Kidney epithelial cell (primary cell): ENCODE data around the gene ESRRA. TPM values are rescaled to one million over a fixed set of nuclear protein-coding genes. Genes with fewer than 3 reads are reported as not detected.

Experiments
- DNase-seq: peaks from one replicate; pipeline ENCODE4 v3.0.0-alpha.2; 2010; ENCODE audit warnings: low read depth
- H3K27me3 ChIP-seq: 2 replicates; pipeline ENCODE4 v1.6.0; 2011; ENCODE audit warnings: low read length; ENCODE audit not compliant: control insufficient read depth, insufficient read depth
- H3K36me3 ChIP-seq: 2 replicates; pipeline ENCODE4 v1.5.1; 2011; ENCODE audit warnings: low read length; ENCODE audit not compliant: control insufficient read depth, insufficient read depth
- H3K4me3 ChIP-seq: 2 replicates; pipeline ENCODE4 v1.5.1; 2011; ENCODE audit warnings: low read depth, mild to moderate bottlenecking, control low read depth, low read length
- CTCF ChIP-seq: IDR thresholded peaks from 2 replicates; pipeline ENCODE4 v1.5.1; 2011; ENCODE audit warnings: mild to moderate bottlenecking, moderate library complexity, low read length, control low read depth, inconsistent platforms; ENCODE audit not compliant: insufficient read depth, poor library complexity, severe bottlenecking
- total RNA-seq: library from RNA; depleted of rRNA; stranded (reverse); fragments of >200 nt; gene quantifications from 2 replicates; pipeline ENCODE4 v1.2.3, GENCODE V29; 2015

ESRRA gene
- total RNA-seq, 1 donor from 2014 or later, result 54.3 TPM

GRCh38 chr11:64349025-64349387 is 43.7 kb downstream of the ESRRA start:
- no peak overlapping the region for H3K4me3 ChIP-seq
- DNase-seq, result no peak
- no peaks in the 10 kb centered on the region for H3K36me3 ChIP-seq
- no peak for TF ChIP-seq CTCF
- H3K27me3 ChIP-seq, result no peaks in the 10 kb centered on the region

GRCh38 chr11:64349404-64349803 is 44.1 kb downstream of the ESRRA start:
- DNase-seq, result no peak
- H3K4me3 ChIP-seq, result no peak overlapping the region
- TF ChIP-seq CTCF, result no peak

GRCh38 chr11:64351136-64351631 is 45.9 kb downstream of the ESRRA start:
- TF ChIP-seq CTCF, result no peak
- H3K27me3 ChIP-seq, result no peaks in the 10 kb centered on the region
- H3K4me3 ChIP-seq, result no peak overlapping the region
- no peak for DNase-seq
- no peaks in the 10 kb centered on the region for H3K36me3 ChIP-seq

More at GRCh38 chr11:64349404-64349803, 44.1 kb downstream of the ESRRA start:
- H3K36me3 ChIP-seq, result no peaks in the 10 kb centered on the region
- H3K27me3 ChIP-seq, result no peaks in the 10 kb centered on the region

- no peaks in the 10 kb centered on the region for H3K27me3 ChIP-seq
- DNase-seq, result no peak
- no peak for TF ChIP-seq CTCF
- H3K4me3 ChIP-seq, result no peak overlapping the region
- no peaks in the 10 kb centered on the region for H3K36me3 ChIP-seq
These were observed 47.0 kb downstream of the ESRRA start for GRCh38 chr11:64352099-64352994.

- Histone ChIP-seq H3K27me3 (no peaks in the 10 kb centered on the region), H3K36me3 (no peaks in the 10 kb centered on the region), H3K4me3 (no peak overlapping the region)
- TF ChIP-seq CTCF, result no peak
- DNase-seq, result no peak
These were observed 47.8 kb downstream of the ESRRA start for GRCh38 chr11:64352995-64353714.
